ENCODE data around the gene ZNRF3. TPM values are rescaled to one million over a fixed set of nuclear protein-coding genes. Genes with fewer than 3 reads are reported as not detected.

The ZNRF3 gene
- total and polyA plus RNA-seq, 11 donors: 1.8 to 9.2 (median 6.2) TPM

DNA sequence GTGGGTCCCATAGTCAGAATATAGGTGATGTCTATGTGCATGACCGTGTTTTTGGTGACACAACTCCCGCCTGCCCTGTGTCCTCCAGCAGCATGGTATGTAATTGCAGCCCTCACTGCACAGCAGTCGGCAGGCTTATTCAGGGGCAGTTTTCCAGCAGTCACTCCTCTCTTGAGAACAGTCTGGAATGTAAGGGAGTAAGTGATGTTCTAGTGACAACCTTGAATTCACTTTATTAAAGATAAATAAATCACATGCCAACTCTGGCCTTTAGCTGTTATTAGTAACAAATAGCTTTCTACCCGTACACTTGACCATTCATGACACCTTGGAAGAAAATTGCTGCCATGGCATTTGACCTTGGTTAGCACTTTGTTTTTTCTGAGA, 27.9 kb downstream of the ZNRF3 start:
- no peaks in the 10 kb centered on the region for H3K36me3 ChIP-seq
- H3K9me3 ChIP-seq: no peaks in the 10 kb centered on the region
- H3K4me1 ChIP-seq: peaks cover 0 to 36% (median 18%) of the 10 kb centered on the region in 12 donors
- no peaks in the 10 kb centered on the region for H3K27me3 ChIP-seq
- peak overlapping the region in 10 of 12 donors; percentile 39 to 80 (median 54) for H3K27ac ChIP-seq
- intact Hi-C loops (cut with DNase I): no loop called here
- DNase-seq (no peak), ATAC-seq (peak; percentile 69 to 76 (median 72))
- 42 to 58% (median 47%) methylated on average over 4 of the region's 4 CpGs for WGBS, 4 donors
- H3K4me3 ChIP-seq: no peak overlapping the region
- TF ChIP-seq, protein P1, sequence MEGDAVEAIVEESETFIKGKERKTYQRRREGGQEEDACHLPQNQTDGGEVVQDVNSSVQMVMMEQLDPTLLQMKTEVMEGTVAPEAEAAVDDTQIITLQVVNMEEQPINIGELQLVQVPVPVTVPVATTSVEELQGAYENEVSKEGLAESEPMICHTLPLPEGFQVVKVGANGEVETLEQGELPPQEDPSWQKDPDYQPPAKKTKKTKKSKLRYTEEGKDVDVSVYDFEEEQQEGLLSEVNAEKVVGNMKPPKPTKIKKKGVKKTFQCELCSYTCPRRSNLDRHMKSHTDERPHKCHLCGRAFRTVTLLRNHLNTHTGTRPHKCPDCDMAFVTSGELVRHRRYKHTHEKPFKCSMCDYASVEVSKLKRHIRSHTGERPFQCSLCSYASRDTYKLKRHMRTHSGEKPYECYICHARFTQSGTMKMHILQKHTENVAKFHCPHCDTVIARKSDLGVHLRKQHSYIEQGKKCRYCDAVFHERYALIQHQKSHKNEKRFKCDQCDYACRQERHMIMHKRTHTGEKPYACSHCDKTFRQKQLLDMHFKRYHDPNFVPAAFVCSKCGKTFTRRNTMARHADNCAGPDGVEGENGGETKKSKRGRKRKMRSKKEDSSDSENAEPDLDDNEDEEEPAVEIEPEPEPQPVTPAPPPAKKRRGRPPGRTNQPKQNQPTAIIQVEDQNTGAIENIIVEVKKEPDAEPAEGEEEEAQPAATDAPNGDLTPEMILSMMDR (IDR thresholded peaks at IDR 0.05): no peak
- no peak for TF ChIP-seq POLR2A (IDR thresholded peaks at IDR 0.05)

DNA sequence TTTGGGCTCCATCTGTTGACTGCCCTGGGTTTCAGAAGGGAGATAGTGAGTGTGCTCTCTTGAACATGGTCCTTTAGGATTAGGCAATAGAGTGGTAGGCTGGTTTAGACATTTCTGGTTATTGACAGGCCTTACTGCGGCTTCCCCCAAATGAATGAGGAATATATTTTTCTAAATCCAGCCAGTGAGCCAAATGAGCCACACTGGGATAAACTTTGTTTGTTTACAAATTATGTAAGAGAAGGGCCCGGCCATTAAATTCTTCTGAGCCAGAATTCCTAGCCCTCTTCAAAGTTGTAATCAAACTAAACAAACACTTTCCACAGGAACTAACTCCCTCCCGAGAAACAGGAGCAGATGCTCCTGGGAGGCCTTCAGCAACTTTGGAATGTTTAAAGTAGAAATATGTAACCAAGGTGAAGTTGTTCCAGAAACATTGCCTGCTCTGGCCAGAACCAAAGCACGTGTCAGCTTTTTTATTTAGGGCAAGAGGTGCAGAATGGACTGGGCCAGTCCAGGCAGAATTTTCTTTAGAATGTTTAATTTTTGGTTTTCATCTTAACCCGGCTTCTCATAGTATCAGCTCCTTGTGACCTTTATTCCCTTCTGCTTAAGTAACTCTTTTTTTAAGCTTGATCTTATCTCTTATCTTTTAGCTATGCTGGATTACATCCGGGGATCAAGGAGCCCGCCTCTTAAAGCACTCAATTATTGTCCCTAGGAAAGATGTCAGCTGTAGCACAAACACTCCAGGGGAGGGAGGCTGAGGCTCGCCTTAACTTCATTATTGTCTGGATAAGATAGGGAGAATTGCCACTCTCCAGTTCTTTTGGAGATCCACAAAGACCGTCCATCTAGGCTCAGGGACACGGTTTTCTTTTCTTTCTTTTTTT, 28.7 kb downstream of the ZNRF3 start:
- Histone ChIP-seq H3K27me3 (no peaks in the 10 kb centered on the region), H3K4me1 (peaks cover 0 to 42% (median 18%) of the 10 kb centered on the region in 12 donors), H3K4me3 (no peak overlapping the region), H3K27ac (peak overlapping the region in 11 of 12 donors; percentile 39 to 80 (median 55)), H3K9me3 (no peaks in the 10 kb centered on the region), H3K36me3 (no peaks in the 10 kb centered on the region)
- no peak for TF ChIP-seq POLR2A (IDR thresholded peaks at IDR 0.05)
- TF ChIP-seq, protein P1 (IDR thresholded peaks at IDR 0.05): no peak
- DNase-seq (no peak), ATAC-seq (peak; percentile 37 to 64 (median 57))
- 45 to 49% (median 47%) methylated on average over 10 of the region's 10 CpGs for WGBS, 4 donors
- intact Hi-C loops (cut with DNase I): no loop called here

DNA sequence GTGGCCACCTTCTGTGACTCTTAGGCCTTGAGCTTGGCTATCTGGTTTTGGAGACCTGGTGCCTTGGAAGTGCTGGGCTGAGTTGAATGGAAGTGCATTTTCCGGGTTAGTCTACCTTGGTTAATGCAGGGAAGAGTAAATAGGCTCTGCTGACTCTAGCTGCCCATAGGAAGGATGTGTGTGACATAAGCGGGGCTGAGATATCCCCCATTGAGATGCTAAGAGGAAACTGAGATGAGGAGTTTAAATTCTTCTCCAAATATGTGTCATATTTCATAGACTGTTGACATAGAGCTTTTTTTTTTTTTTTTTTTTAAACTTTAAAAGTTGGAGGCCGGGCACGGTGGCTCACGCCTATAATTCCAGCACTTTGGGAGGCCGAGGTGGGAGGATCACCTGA, 30.8 kb downstream of the ZNRF3 start:
- intact Hi-C loops (cut with DNase I): no loop called here
- Histone ChIP-seq H3K4me1 (peaks cover 0 to 53% (median 31%) of the 10 kb centered on the region in 12 donors), H3K9me3 (no peaks in the 10 kb centered on the region), H3K4me3 (no peak overlapping the region), H3K27me3 (no peaks in the 10 kb centered on the region), H3K36me3 (no peaks in the 10 kb centered on the region), H3K27ac (no peak overlapping the region)
- no peak for TF ChIP-seq POLR2A (IDR thresholded peaks at IDR 0.05)
- TF ChIP-seq, protein P1 (IDR thresholded peaks at IDR 0.05): no peak
- ATAC-seq (no peak), DNase-seq (no peak)
- WGBS, 4 donors: 82 to 93% (median 92%) methylated on average over 6 of the region's 6 CpGs

DNA sequence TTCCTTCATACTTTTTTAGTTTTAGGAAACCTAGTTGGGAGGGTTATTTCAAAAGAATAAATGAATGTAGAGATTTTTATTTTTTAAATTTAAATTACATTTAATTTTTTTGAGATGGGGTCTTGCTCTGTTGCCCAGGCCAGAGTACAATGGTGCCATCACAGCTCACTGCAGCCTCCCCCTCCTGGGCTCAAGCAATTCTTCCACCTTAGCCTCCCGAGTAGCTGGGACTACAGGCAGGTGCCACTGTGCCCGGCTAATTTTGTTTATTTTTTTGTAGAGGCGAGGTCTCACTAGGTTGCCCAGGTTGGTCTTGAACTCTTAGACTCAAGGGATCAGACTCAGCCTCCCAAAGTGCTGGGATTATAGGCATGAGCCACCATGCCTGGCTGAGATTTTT, 32.6 kb downstream of the ZNRF3 start:
- Histone ChIP-seq H3K36me3 (no peaks in the 10 kb centered on the region), H3K4me1 (peaks cover 0 to 49% (median 28%) of the 10 kb centered on the region in 12 donors), H3K4me3 (no peak overlapping the region), H3K27ac (peak overlapping the region in 3 of 12 donors; percentile 30 to 89 (median 83)), H3K9me3 (no peaks in the 10 kb centered on the region), H3K27me3 (no peaks in the 10 kb centered on the region)
- 90 to 94% (median 94%) methylated on average over 3 of the region's 3 CpGs for whole genome bisulfite sequencing, 4 donors
- no peak for DNase-seq
- TF ChIP-seq, protein P1 (IDR thresholded peaks at IDR 0.05): no peak
- no peak for TF ChIP-seq POLR2A (IDR thresholded peaks at IDR 0.05)
- intact Hi-C loops (cut with DNase I): no loop called here
- no peak for ATAC-seq
